ENCODE results near the gene RSBN1L.
"Not testable (repeated sequence)": the region's sequence is repeated elsewhere in the genome, so short reads cannot be mapped to it uniquely, and the experiment has no call there.

RSBN1L gene

DNA sequence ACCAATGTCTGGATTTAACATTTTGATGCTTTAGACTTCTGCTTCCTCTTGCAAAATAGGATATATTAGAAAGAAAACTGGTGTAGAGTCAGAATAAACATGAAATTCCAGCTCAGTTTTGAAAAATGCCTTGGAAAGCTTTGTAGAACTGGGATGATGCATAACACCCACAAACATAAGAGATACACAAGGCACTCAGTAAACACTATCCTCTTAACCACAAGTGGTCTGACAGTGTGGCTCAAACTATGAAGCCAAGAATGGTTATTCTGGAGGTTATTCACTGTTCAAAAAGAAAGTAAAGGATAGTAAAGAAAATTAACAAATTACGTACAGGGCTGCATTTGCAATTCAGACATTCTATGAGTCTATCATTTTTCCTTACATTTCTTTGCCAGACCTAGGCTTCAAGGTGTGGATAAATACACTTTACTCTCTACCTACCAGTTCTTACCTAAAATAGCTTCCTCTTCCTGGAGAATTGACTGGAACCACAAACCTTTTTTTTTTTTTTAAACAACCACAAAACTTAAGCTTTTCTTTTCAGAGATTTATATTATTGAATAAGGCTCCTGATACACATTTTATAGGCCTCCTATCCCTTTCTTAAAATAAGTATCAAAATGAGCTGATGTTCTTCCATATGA, 9.0 kb upstream of the RSBN1L start:
- no peak for DNase-seq (ENCODE audit: low read depth in 3 of 3, low spot score in 1 of 3)

DNA sequence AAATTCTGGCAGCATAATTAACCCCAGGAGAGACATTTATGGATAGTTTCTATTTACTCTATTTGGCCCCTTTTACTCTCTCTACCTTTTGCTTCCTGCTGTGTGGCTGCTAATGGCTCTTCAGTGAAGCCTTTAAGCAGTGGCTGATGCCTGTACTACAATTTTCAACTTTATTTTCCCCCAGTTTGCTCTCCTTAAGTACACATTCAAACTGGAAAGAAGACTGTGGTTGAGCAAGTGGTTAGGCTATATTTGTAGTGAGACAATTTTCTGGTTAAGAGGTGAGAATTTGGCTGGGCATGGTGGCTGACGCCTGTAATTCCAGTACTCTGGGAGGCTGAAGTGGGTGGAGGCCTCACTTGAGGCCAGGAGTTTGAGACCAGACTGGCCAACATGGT, 8.5 kb upstream of the RSBN1L start:
- no peak for DNase-seq (ENCODE audit: low read depth in 3 of 3, low spot score in 1 of 3)

- no peak for DNase-seq (ENCODE audit: low read depth in 3 of 3, low spot score in 1 of 3)
Measured at GRCh38 chr7:77690289-77690688, 6.0 kb upstream of the RSBN1L start.

GRCh38 chr7:77691892-77692491, 4.3 kb upstream of the RSBN1L start:
- DNase-seq (ENCODE audit: low read depth in 3 of 3, low spot score in 1 of 3) = no peak

- DNase-seq (ENCODE audit: low read depth in 3 of 3, low spot score in 1 of 3) = no peak
Measured at GRCh38 chr7:77693830-77694583, 2.3 kb upstream of the RSBN1L start.

DNA sequence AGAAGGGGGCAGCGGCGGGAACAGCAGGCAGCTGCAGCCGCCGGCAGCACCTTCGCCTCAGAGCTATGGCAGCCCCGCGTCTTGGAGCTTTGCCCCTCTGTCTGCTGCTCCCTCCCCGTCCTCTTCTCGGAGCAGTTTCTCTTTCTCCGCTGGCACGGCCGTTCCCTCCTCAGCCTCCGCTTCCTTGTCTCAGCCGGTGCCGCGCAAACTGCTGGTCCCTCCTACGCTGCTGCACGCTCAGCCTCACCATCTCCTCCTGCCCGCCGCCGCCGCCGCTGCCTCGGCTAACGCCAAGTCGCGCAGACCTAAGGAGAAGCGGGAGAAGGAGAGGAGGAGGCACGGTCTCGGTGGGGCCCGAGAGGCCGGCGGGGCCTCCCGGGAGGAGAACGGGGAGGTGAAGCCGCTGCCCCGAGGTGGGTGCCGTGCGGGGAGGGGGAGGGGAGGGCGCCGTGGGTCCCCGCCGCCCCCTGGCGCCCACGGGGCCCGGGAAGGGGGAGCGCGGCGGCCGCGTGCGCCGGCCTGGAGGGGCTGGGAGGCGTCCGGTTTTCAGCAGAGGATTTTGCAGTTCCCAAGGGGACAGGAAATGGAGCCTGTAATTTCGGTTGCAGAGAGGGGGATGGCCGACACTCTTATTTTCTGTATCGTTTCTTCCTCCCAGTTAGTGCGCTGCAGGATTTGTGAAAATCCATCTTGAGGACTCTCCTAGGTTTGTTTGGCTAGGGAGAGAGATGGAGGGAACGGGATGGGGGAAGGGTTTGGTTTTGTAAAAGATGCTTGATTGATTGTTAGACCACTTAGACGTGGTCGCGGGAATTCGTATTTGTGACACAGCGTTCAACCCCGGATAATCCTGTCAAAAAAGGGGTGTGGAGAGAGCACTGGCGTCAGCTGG, 630 bp downstream of the RSBN1L start:
- peak; percentile 1 to 47 (median 23) for DNase-seq (ENCODE audit: low read depth in 3 of 3, low spot score in 1 of 3)

GRCh38 chr7:77697535-77697831, 1.2 kb downstream of the RSBN1L start:
- DNase-seq (ENCODE audit: low read depth in 3 of 3, low spot score in 1 of 3) = no peak

DNA sequence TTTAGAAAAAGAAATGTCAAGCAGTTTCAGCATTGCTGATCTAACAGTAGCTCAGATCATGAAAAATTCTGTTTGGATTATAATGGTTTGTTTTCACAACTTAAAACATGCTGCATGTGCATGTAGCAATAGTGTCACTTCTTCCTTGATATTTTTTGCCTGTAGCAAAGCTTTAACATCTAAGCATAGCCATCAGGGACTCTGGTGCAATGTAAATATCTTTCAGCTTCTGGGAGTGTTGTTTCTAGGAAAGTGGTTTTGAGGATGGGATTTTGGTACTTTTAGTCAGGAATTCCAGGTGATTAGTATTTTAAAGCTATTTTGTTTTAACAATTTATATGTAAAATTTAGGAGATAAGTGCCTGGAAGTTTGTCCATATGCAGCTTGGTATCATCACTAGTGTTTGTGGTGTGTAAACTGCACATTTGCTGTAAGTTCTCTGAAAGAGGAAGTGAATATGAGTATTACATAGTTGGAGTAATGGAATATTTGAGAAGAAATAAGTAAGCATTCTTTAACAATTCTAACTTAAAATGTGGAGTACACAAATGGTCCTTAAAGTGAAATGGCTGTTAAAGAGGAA, 1.9 kb downstream of the RSBN1L start:
- DNase-seq (ENCODE audit: low read depth in 3 of 3, low spot score in 1 of 3) = no peak

DNA sequence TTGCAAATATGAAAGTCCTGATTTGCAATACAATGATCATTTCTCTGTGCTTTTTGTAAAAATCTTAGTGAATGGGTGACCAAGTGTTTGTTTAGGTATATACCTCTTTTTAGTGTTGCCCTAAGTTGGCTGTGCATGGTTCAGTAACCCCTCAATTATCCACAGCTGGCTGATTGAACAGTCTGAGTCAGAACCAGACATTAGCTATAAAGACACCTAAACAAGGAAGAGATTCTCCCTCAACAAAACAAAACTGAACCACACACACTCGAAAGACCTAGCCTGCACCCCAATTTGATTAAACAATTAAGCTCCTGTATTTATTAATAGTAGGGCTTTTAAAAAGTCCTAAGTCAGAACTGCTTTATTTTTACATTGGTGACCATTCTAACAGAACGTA, 2.8 kb downstream of the RSBN1L start:
- DNase-seq (ENCODE audit: low read depth in 3 of 3, low spot score in 1 of 3) = no peak

GRCh38 chr7:77702513-77702912, 6.3 kb downstream of the RSBN1L start:
- no peak for DNase-seq (ENCODE audit: low read depth in 3 of 3, low spot score in 1 of 3)

DNA sequence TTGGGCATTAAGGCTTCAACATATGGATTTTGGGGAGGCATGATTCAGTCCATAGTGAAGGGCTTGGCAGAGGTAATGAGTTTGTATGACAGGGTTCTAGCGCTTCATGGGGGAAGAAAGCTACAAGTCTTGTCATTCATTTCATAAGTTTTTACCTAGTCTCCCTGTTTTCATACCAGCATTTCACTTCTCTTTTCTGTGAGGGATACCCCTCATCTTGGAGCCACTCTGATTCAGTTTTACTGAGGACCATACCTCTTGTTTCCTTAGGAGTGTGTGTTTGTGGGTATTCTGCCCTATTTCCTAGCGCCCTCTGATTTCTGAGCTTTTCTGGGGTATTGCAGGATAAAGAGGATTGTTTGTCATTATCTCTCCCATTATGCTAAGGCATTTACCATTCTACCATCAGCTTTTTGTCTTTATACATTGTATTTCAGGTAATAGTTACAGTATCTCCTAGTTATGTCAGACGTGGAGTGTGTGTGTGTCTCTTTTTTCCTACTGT, 6.8 kb downstream of the RSBN1L start:
- no peak for DNase-seq (ENCODE audit: low read depth in 3 of 3, low spot score in 1 of 3)

GRCh38 chr7:77703669-77704068, 7.4 kb downstream of the RSBN1L start:
- not testable (repeated sequence) for DNase-seq (ENCODE audit: low read depth in 3 of 3, low spot score in 1 of 3)

DNA sequence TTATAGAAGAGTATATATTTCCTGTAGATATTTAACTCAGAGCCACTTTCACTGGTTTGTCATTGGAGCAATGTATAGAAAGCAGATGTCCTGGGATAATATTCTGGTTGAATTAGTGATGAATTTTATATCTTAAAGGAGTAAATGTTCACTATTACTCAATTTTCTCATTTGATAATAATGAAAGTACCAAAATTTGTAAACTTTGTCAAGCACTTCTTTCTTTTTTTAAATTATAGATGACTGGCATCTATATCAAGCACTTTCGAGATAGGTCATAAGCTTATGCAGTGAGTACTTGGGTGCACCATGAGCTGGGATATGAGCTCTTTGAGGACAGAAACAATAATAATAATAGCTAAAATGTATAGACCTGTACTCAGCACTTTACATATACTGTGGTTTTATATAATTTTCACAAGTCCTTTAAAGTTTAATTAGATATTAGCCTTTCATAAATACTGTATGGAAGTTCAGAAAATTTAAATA, 11.3 kb downstream of the RSBN1L start:
- no peak for DNase-seq (ENCODE audit: low read depth in 3 of 3, low spot score in 1 of 3)

DNA sequence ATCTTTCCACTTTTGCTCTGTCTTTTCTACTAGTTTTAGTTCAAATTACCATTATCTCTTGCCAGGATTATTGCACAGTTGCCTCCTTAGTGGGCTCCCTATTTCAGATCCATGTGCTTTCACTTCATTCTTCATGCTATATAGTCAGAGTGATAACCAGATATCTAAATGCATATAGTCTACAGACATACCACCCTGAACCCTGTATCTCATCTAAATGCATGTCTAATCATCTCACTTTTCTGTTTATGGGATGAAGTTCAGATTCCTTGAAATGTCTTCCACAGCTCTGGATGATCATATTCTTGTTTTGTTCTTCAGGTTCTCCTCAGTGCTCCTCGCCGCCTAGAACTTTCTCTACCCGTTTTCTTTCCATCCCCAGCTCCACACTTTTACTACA, 13.8 kb downstream of the RSBN1L start:
- DNase-seq (ENCODE audit: low read depth in 3 of 3, low spot score in 1 of 3) = no peak

DNA sequence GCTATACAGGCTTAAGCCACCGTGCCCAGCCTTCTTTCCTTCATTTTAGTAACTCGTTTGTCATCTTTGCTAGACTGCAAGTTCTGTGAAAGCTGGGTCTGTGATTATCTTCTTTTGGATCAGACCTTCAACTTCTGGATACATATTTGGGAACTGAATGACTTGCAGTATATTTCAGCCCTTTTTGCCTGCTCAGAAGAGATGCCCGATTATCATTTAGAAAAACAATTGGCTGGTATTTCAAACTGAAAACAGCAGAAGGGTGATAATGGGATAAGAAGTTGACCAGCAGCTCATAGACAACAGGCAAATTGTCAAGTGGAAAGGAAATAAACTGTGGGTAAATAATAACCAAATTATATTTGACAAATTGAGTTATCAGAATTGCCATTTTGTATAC, 14.6 kb downstream of the RSBN1L start:
- DNase-seq (ENCODE audit: low read depth in 3 of 3, low spot score in 1 of 3) = no peak

- no peak for DNase-seq (ENCODE audit: low read depth in 3 of 3, low spot score in 1 of 3)
Measured at GRCh38 chr7:77714195-77714594, 17.9 kb downstream of the RSBN1L start.

GRCh38 chr7:77714931-77715330, 18.7 kb downstream of the RSBN1L start:
- not testable (repeated sequence) for DNase-seq (ENCODE audit: low read depth in 3 of 3, low spot score in 1 of 3)

GRCh38 chr7:77716804-77717203, 20.5 kb downstream of the RSBN1L start:
- DNase-seq (ENCODE audit: low read depth in 3 of 3, low spot score in 1 of 3) = no peak

DNA sequence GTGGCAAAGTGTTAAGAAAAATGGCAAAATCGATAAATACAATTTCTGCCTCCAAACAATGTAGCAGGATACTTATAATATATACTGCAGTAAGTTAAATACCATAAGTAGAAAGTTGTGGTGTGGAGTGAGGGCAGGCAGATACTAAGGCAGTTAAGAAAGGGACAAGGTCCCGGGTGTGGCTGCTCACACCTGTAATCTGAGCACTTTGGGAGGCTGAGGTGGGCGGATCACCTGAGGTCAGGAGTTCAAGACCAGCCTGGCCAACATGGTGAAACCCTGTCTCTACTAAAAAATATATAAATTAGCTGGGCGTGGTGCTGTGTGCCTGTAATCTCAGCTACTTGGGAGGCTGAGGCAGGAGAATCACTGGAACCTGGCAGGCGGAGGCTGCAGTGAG, 21.3 kb downstream of the RSBN1L start:
- not testable (repeated sequence) for DNase-seq (ENCODE audit: low read depth in 3 of 3, low spot score in 1 of 3)

DNA sequence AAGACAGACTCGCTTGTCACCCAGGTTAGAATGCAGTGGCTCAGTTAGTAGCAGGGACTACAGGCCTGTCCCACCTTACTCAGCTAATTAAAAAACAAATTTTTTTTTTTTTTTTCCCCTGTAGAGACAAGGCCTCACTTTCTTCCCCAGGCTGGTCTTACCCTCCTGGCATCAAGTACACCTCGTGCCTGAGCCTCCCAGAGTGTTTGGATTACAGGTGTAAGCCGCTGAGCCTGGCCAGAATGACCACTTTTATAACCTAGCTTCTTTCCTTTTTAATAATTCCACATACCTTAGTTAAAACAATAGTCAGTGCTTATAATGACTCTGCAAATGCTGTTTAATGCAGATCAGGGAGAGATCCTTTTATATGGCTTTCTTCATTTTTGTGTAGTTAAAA, 31.3 kb downstream of the RSBN1L start:
- DNase-seq (ENCODE audit: low read depth in 3 of 3, low spot score in 1 of 3) = no peak
